H1 (cell line): ENCODE data around the gene CABLES2. TPM values are rescaled to one million over a fixed set of nuclear protein-coding genes. Genes with fewer than 3 reads are reported as not detected.

Source experiments
- CTCF ChIA-PET: fragments of 300-600 bp; sonication (Branson Sonifier 250); formaldehyde crosslinking; loops from one replicate; lab custom pipeline; 2021; ENCODE audit not compliant: partially characterized antibody; lab: Charles Lee
- POLR2A ChIA-PET: fragments of 300-600 bp; sonication (Branson Sonifier 250); formaldehyde crosslinking; loops from one replicate; lab custom pipeline; 2021; ENCODE audit warnings: inconsistent platforms; ENCODE audit not compliant: partially characterized antibody; lab: Charles Lee
- DNase-seq, 2 experiments: peaks; one replicate each; pipeline versions ENCODE4 v3.0.0 to v3.0.0-alpha.2; 2010 to 2022; ENCODE audit warnings: low spot score in 2 of 2, low read depth in 1 of 2, mixed read lengths in 1 of 2
- FAIRE-seq: peaks from 2 replicates; lab custom pipeline; 2011; peaks lifted over from hg19 to GRCh38; lab: Jason Lieb, UNC
- H2AFZ ChIP-seq: 2 replicates; pipeline ENCODE4 v1.8.1; 2012; ENCODE audit warnings: low read length, inconsistent platforms
- H2AK5ac ChIP-seq: 2 replicates; pipeline ENCODE4 v1.6.1; 2013; ENCODE audit warnings: low read depth, low read length
- H2BK120ac ChIP-seq: replicated peaks from 2 replicates; pipeline ENCODE3; 2013; ENCODE audit warnings: low read depth, low read length, inconsistent platforms
- H2BK12ac ChIP-seq: 2 replicates; pipeline ENCODE4 v1.6.1; 2013; ENCODE audit warnings: low read depth, low read length
- H2BK15ac ChIP-seq: 2 replicates; pipeline ENCODE4 v1.6.1; 2013; ENCODE audit warnings: low read length
- H2BK20ac ChIP-seq: 2 replicates; pipeline ENCODE4 v1.6.1; 2013; ENCODE audit warnings: low read length
- H2BK5ac ChIP-seq: 2 replicates; pipeline ENCODE4 v1.6.1; 2013; ENCODE audit warnings: low read depth, low read length
- H3K14ac ChIP-seq: 2 replicates; pipeline ENCODE4 v1.6.1; 2013; ENCODE audit warnings: inconsistent platforms; ENCODE audit not compliant: insufficient read length
- H3K18ac ChIP-seq: 2 replicates; pipeline ENCODE4 v1.6.1; 2013; ENCODE audit warnings: low read length; ENCODE audit errors: extremely low read depth
- H3K23ac ChIP-seq: 2 replicates; pipeline ENCODE4 v1.6.1; 2013; ENCODE audit warnings: inconsistent platforms; ENCODE audit not compliant: insufficient read length
- H3K23me2 ChIP-seq: 2 replicates; pipeline ENCODE4 v1.6.1; 2013; ENCODE audit warnings: low read depth, low read length
- H3K27ac ChIP-seq: 2 replicates; pipeline ENCODE4 v1.6.1; 2011; ENCODE audit warnings: low read depth, low read length, inconsistent platforms
- H3K27me3 ChIP-seq, 4 experiments: replicated peaks in 1 of 4; 1 replicate in 1 of 4; 2 replicates in 3 of 4; pipeline versions ENCODE4 v1.6.1 to v1.8.1; 2011 to 2013; ENCODE audit warnings: low read length in 3 of 4, mild to moderate bottlenecking in 3 of 4, inconsistent platforms in 2 of 4, mixed read lengths in 2 of 4, moderate library complexity in 1 of 4; ENCODE audit not compliant: control insufficient read depth in 3 of 4, insufficient read depth in 3 of 4; ENCODE audit errors: extremely low read depth in 1 of 4
- H3K36me3 ChIP-seq, 4 experiments: 2 replicates each; pipeline versions ENCODE4 v1.6.1 to v1.8.1; 2011 to 2013; ENCODE audit warnings: mild to moderate bottlenecking in 4 of 4, low read length in 3 of 4, moderate library complexity in 2 of 4, control low read depth in 1 of 4, inconsistent platforms in 1 of 4; ENCODE audit not compliant: insufficient read depth in 4 of 4, control insufficient read depth in 2 of 4
- H3K4ac ChIP-seq: replicated peaks from 2 replicates; pipeline ENCODE3; 2013; ENCODE audit warnings: low read length, low read depth, mixed read lengths, inconsistent platforms; ENCODE audit not compliant: insufficient read length
- H3K4me1 ChIP-seq, 4 experiments: replicated peaks in 1 of 4; 1 replicate in 1 of 4; 2 replicates in 3 of 4; pipeline versions ENCODE4 v1.6.1 to v1.8.1; 2011 to 2013; ENCODE audit warnings: low read length in 3 of 4, inconsistent platforms in 2 of 4, mixed read lengths in 1 of 4; ENCODE audit not compliant: insufficient read depth in 4 of 4, control insufficient read depth in 3 of 4
- H3K4me2 ChIP-seq, 2 experiments: 2 replicates each; pipeline versions ENCODE4 v1.6.1 to v1.8.1; 2011 to 2013; ENCODE audit warnings: low read depth in 2 of 2, low read length in 2 of 2, control low read depth in 1 of 2, inconsistent platforms in 1 of 2, mild to moderate bottlenecking in 1 of 2; ENCODE audit not compliant: insufficient read depth in 1 of 2
- H3K4me3 ChIP-seq, 4 experiments: fragments of 200-600, 300-600 bp in 1 of 4; sonication (generic), shearing (Covaris generic), sonication (Bioruptor Twin) in 1 of 4; 2 replicates each; pipeline versions ENCODE4 v1.5.1 to v1.8.1; 2011 to 2016; ENCODE audit warnings: low read length in 4 of 4, low read depth in 3 of 4, control low read depth in 2 of 4, inconsistent platforms in 2 of 4, mild to moderate bottlenecking in 2 of 4, mixed read lengths in 1 of 4, moderate library complexity in 1 of 4; ENCODE audit not compliant: insufficient read depth in 2 of 4; ENCODE audit errors: extremely low read depth in 1 of 4
- H3K56ac ChIP-seq: replicated peaks from 2 replicates; pipeline ENCODE3; 2013; ENCODE audit warnings: low read depth, mild to moderate bottlenecking, mixed read lengths, low read length, inconsistent platforms; ENCODE audit not compliant: insufficient read length
- H3K79me1 ChIP-seq: 2 replicates; pipeline ENCODE4 v1.6.1; 2013; ENCODE audit warnings: low read depth, low read length, control low read depth
- H3K79me2 ChIP-seq, 2 experiments: 2 replicates each; pipeline versions ENCODE4 v1.6.1 to v1.8.1; 2012 to 2013; ENCODE audit warnings: low read length in 2 of 2, mild to moderate bottlenecking in 2 of 2, inconsistent platforms in 1 of 2; ENCODE audit not compliant: insufficient read depth in 2 of 2, control insufficient read depth in 1 of 2
- H3K9ac ChIP-seq, 4 experiments: replicated peaks in 1 of 4; 1 replicate in 1 of 4; 2 replicates in 3 of 4; pipeline versions ENCODE4 v1.6.1 to v1.8.1; 2011 to 2013; ENCODE audit warnings: low read depth in 3 of 4, low read length in 3 of 4, control low read depth in 2 of 4, mild to moderate bottlenecking in 2 of 4, moderate library complexity in 2 of 4, inconsistent platforms in 1 of 4; ENCODE audit errors: extremely low read depth in 1 of 4
- H3K9me3 ChIP-seq, 2 experiments: 2 replicates each; pipeline versions ENCODE4 v1.6.1 to v1.8.1; 2012 to 2013; ENCODE audit warnings: mild to moderate bottlenecking in 2 of 2, moderate library complexity in 2 of 2, control low read depth in 1 of 2, inconsistent platforms in 1 of 2, low read depth in 1 of 2, low read length in 1 of 2, mixed read lengths in 1 of 2; ENCODE audit not compliant: insufficient read depth in 2 of 2
- H4K20me1 ChIP-seq, 2 experiments: replicated peaks in 1 of 2; 2 replicates each; pipeline versions ENCODE3 to v1.8.1; 2011 to 2013; ENCODE audit warnings: inconsistent platforms in 2 of 2, low read length in 2 of 2, mild to moderate bottlenecking in 1 of 2; ENCODE audit not compliant: insufficient read depth in 2 of 2, control insufficient read depth in 1 of 2
- H4K5ac ChIP-seq: 2 replicates; pipeline ENCODE4 v1.6.1; 2013; ENCODE audit warnings: low read length, low read depth, mixed read lengths, inconsistent platforms; ENCODE audit not compliant: insufficient read length
- H4K8ac ChIP-seq: 2 replicates; pipeline ENCODE4 v1.8.0; 2013; ENCODE audit warnings: mild to moderate bottlenecking, moderate library complexity, low read length, inconsistent platforms; ENCODE audit not compliant: insufficient read depth; ENCODE audit errors: extremely low read depth
- H4K91ac ChIP-seq: replicated peaks from 2 replicates; pipeline ENCODE3; 2013; ENCODE audit warnings: low read length, mixed read lengths, inconsistent platforms; ENCODE audit not compliant: insufficient read length
- CBX5 ChIP-seq: fragments of 300-800, 300-1000 bp; sonication (generic); IDR thresholded peaks from 2 replicates; pipeline ENCODE4 v1.7.1; 2016; ENCODE audit warnings: antibody characterized with exemption, low read length, low read depth
- CBX8 ChIP-seq: fragments of 300-800, 300-1000 bp; sonication (generic); IDR thresholded peaks from 2 replicates; pipeline ENCODE4 v1.7.1; 2016; ENCODE audit warnings: low read depth, low read length, borderline replicate concordance
- EGR1 ChIP-seq: IDR thresholded peaks from 2 replicates; pipeline ENCODE4 v1.6.1; 2011; ENCODE audit warnings: low read depth, low read length, borderline replicate concordance
- EZH2 ChIP-seq: fragments of 200-600 bp; sonication (generic); IDR thresholded peaks from 2 replicates; pipeline ENCODE4 v1.7.1; 2012; ENCODE audit warnings: low read depth, mild to moderate bottlenecking, moderate library complexity, low read length, inconsistent platforms; ENCODE audit not compliant: severe bottlenecking
- FOSL1 ChIP-seq: IDR thresholded peaks from 2 replicates; pipeline ENCODE4 v1.6.1; 2011; ENCODE audit warnings: mild to moderate bottlenecking, low read depth, low read length, moderate library complexity; ENCODE audit not compliant: insufficient read depth
- KDM1A ChIP-seq: fragments of 200-600, 300-600 bp; sonication (generic); IDR thresholded peaks from 2 replicates; pipeline ENCODE4 v1.7.1; 2016; ENCODE audit warnings: mild to moderate bottlenecking, low read length, borderline replicate concordance
- NRF1 ChIP-seq: IDR thresholded peaks from 2 replicates; pipeline ENCODE4 v1.6.1; 2011; ENCODE audit warnings: mild to moderate bottlenecking, low read depth, low read length, improper control_type of control experiment
- RFX5 ChIP-seq: IDR thresholded peaks from 2 replicates; pipeline ENCODE4 v1.6.1; 2011; ENCODE audit warnings: low read depth, low read length, improper control_type of control experiment, borderline replicate concordance
- RNF2 ChIP-seq: fragments of 200-900, 300-1000 bp; sonication (generic); IDR thresholded peaks from 2 replicates; pipeline ENCODE4 v1.7.1; 2016; ENCODE audit warnings: borderline replicate concordance, low read depth, mild to moderate bottlenecking, antibody characterized with exemption, low read length; ENCODE audit not compliant: poor library complexity, severe bottlenecking; ENCODE audit errors: missing control alignments
- SIX5 ChIP-seq: IDR thresholded peaks from 2 replicates; pipeline ENCODE4 v1.6.1; 2011; ENCODE audit warnings: mild to moderate bottlenecking, low read depth, low read length
- WGBS, 2 experiments: shearing (Covaris generic) in 1 of 2; methylation state at CpG; one replicate each; pipeline versions ENCODE4 v1.1.6 to v1.1.7; 2013 to 2015; ENCODE audit warnings: low lambda C conversion rate in 2 of 2, mixed read lengths in 2 of 2, inconsistent platforms in 1 of 2, low coverage in 1 of 2, missing lambda C conversion rate in 1 of 2; ENCODE audit not compliant: insufficient replicate concordance in 2 of 2, insufficient coverage in 1 of 2, insufficient read length in 1 of 2; ENCODE audit errors: extremely low coverage in 1 of 2, missing lambda C conversion rate in 1 of 2; 5-methylcytosine and 5-hydroxymethylcytosine counted together
- polyA plus RNA-seq, 7 experiments: library from polyadenylated mRNA; depleted of rRNA in 3 of 7; stranded (reverse) in 5 of 7; unstranded in 2 of 7; fragments of >200 nt in 5 of 7; fragments of 200-250 nt in 2 of 7; gene quantifications; 1 replicate in 5 of 7; 2 replicates in 1 of 7; 4 replicates in 1 of 7; pipeline versions ENCODE4 v1.2.1 to v1.2.3, GENCODE V29; 2011 to 2013; ENCODE audit warnings: missing spikeins in 2 of 7, mixed read lengths in 2 of 7
- total RNA-seq: library from RNA; stranded (reverse); fragmentation: NEBNext Ultra II Directional; extraction: Animal tissue kit (Norgen Biotek cat#: 25700); gene quantifications from 2 replicates; pipeline ENCODE4 v1.2.1, GENCODE V29; 2021

CABLES2 gene
- total and polyA plus RNA-seq, 2 of the 8 experiments (the other 6 are each of a cell fraction or from before 2014, with no cell fraction given) = 8.0 to 8.8 TPM

DNA sequence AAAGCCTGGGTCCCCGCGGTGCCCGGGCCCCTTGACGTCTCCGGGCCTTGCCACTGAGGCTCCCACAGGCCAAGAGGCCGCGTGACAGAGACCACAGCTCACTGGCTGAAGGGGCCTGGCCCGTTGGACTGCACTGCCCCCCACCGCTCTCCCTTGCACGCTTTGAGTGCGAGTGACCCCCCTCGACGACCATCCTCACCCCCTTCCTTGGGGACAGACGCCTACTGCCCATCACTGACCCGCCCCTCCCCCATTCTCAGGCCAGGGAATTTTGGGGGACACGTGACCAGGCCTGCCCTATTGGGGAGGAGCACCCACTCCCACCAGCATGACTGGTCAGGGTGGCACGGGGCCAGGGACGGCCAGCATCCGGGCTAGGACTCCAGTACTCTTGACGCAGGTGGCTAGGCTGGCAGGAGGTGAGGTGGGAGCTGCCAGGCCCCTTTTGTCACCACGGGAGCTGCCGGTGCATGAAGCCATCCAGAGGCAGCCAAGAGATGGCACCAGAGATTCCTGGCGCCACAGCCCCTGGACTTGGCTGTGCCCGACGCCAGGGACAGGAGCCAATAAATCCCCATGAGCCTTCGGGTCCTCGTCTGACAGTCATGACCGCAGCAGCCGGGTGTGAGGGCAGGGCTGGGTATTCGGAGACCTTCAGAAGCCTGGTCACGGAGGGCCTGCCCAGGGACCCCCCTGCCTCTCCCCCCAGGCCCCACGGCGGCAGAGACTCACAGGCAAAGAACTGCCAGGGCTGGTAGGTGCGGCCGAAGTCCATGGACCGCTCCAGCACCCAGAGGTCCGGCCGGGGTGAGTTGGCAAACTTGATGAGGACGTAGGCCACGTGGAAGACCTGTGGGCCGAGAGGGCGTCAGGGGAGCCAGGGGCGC is 54.4 kb downstream of the CABLES2 start:
- Histone ChIP-seq H2BK5ac (no peak overlapping the region; the same call in 1 of the 2 replicates), H3K56ac (no peak overlapping the region), H3K18ac (no peak overlapping the region), H2BK120ac (no peak overlapping the region), H3K23ac (no peak overlapping the region), H3K9ac (no peak overlapping the region), H3K4me1 (peaks cover 0 to 29% (median 21%) of the 10 kb centered on the region in 4 experiments; a peak in 6 of 7 replicates), H4K20me1 (peaks cover 0 to 21% of the 10 kb centered on the region in 2 experiments), H3K4ac (no peak overlapping the region), H3K27me3 (no peaks in the 10 kb centered on the region), H3K79me1 (peaks cover 19% of the 10 kb centered on the region), H3K4me3 (no peak overlapping the region), H3K23me2 (no peaks in the 10 kb centered on the region; the same call in 1 of the 2 replicates), H3K9me3 (peaks cover 0 to 3% of the 10 kb centered on the region in 2 experiments; a peak in 2 of 4 replicates), H4K91ac (no peak overlapping the region), H2BK20ac (no peak overlapping the region), H3K27ac (no peak overlapping the region), H3K36me3 (peaks cover 17 to 39% (median 31%) of the 10 kb centered on the region in 4 experiments; a peak in 6 of 8 replicates), H2AFZ (no peak overlapping the region), H4K8ac (peak overlapping the region; percentile 68; the same call in 1 of the 2 replicates), H2BK15ac (no peak overlapping the region), H3K14ac (no peak overlapping the region), H4K5ac (no peak overlapping the region), H2BK12ac (no peak overlapping the region), H3K79me2 (peaks cover 10 to 42% of the 10 kb centered on the region in 2 experiments; a peak in 3 of 4 replicates), H3K4me2 (no peak overlapping the region), H2AK5ac (no peak overlapping the region)
- WGBS, 2 experiments = 92% methylated on average over 39 of the region's 43 CpGs; no CpG with 5 or more reads in 1 of the 2 experiments
- FAIRE-seq (no peak), DNase-seq (no peak)
- ChIA-PET POLR2A (interaction anchor here (0.6 to 12.3 kb wide), 6 partner anchors 10 to 47 kb away, joined by 3 to 114 read pairs (median 5); partner anchors contain the start of gene LAMA5), CTCF (interaction anchor here (0.7 to 2.7 kb wide), 4 partner anchors 8 to 390 kb away, joined by 3 to 13 read pairs (median 4); no protein-coding TSS in a partner anchor)
- TF ChIP-seq KDM1A (no peak), FOSL1 (no peak), EZH2 (no peak), EGR1 (no peak), CBX5 (no peak), RNF2 (no peak), CBX8 (no peak), SIX5 (no peak), NRF1 (no peak), RFX5 (no peak)
